Activated T-helper 17 cell treated with anti-CD3 and anti-CD28 coated beads, Interleukin-2, amount 50 U/mL, for 72 hours (primary cell): ENCODE measurements around the gene ZNF732. TPM values are rescaled to one million over a fixed set of nuclear protein-coding genes. Genes with fewer than 3 reads are reported as not detected.

Source experiments
- ATAC-seq: fragments of 150-1000 bp; cut with Tn5 transposase; replicated peaks from 2 replicates; pipeline ENCODE4 v1.10.0; 2021; ENCODE audit warnings: mild to moderate bottlenecking, moderate library complexity
- H3K27ac Mint-ChIP-seq: one replicate; pipeline ENCODE4 v1.8.0; 2022; ENCODE audit warnings: mixed read lengths
- H3K27me3 Mint-ChIP-seq: one replicate; pipeline ENCODE4 v1.8.0; 2022; ENCODE audit warnings: mixed read lengths
- H3K36me3 Mint-ChIP-seq: one replicate; pipeline ENCODE4 v1.8.0; 2022; ENCODE audit warnings: low read depth, mild to moderate bottlenecking, mixed read lengths
- H3K4me1 Mint-ChIP-seq: one replicate; pipeline ENCODE4 v1.8.0; 2022; ENCODE audit warnings: mixed read lengths
- H3K4me3 Mint-ChIP-seq: one replicate; pipeline ENCODE4 v1.8.0; 2022; ENCODE audit warnings: mild to moderate bottlenecking, mixed read lengths
- H3K9me3 Mint-ChIP-seq: one replicate; pipeline ENCODE4 v1.8.0; 2022; ENCODE audit warnings: mixed read lengths
- total RNA-seq, 2 donors: library from RNA; stranded (reverse); gene quantifications; one replicate each; pipeline ENCODE4 v1.2.3, GENCODE V29; 2022

Gene ZNF732
- total RNA-seq, 2 donors from 2014 or later = not detected

GRCh38 chr4:223913-224497 is 81.3 kb downstream of the ZNF732 start:
- Mint-ChIP-seq H3K27ac (no peak overlapping the region), H3K9me3 (no peaks in the 10 kb centered on the region), H3K36me3 (no peaks in the 10 kb centered on the region), H3K4me1 (no peaks in the 10 kb centered on the region), H3K27me3 (no peaks in the 10 kb centered on the region), H3K4me3 (no peak overlapping the region)
- no peak for ATAC-seq

Other genes starting within 250 kb of the ZNF732 start
- gene ZNF718, start 181.0 kb downstream of the ZNF732 start, total RNA-seq = 1 to 10 TPM; 1.7 to 6.8 TPM
- 10 to 100 TPM; 17.3 to 35.8 TPM for gene ZNF141, start 32.3 kb upstream of the ZNF732 start, total RNA-seq
- gene ZNF721, start 193.7 kb upstream of the ZNF732 start, total RNA-seq = 10 to 100 TPM; 23.4 to 35.4 TPM
- 10 to 100 TPM; 50.7 to 66.9 TPM for gene PIGG, start 193.7 kb upstream of the ZNF732 start, total RNA-seq